GM13976 (cell line): Measurements from ENCODE around the gene KY.

Experiments
- DNase-seq: peaks from one replicate; pipeline ENCODE4 v3.0.0; 2012; ENCODE audit warnings: low spot score
- in situ Hi-C: fragments of 300-500 bp; cut with MboI; formaldehyde crosslinking; loops from one replicate; pipeline ENCODE4 v1.12.0; 2022; ENCODE audit warnings: low sequenced_read_pairs, mixed read lengths, inconsistent platforms; ENCODE audit not compliant: unreplicated experiment
- TF ChIP-seq, protein P1 (sequence below): IDR thresholded peaks from 2 replicates; pipeline ENCODE4 v1.5.1; 2012; ENCODE audit warnings: borderline replicate concordance, mild to moderate bottlenecking; ENCODE audit not compliant: insufficient read depth; ENCODE audit errors: extremely low read depth, missing control alignments, control extremely low read depth

The KY gene

DNA sequence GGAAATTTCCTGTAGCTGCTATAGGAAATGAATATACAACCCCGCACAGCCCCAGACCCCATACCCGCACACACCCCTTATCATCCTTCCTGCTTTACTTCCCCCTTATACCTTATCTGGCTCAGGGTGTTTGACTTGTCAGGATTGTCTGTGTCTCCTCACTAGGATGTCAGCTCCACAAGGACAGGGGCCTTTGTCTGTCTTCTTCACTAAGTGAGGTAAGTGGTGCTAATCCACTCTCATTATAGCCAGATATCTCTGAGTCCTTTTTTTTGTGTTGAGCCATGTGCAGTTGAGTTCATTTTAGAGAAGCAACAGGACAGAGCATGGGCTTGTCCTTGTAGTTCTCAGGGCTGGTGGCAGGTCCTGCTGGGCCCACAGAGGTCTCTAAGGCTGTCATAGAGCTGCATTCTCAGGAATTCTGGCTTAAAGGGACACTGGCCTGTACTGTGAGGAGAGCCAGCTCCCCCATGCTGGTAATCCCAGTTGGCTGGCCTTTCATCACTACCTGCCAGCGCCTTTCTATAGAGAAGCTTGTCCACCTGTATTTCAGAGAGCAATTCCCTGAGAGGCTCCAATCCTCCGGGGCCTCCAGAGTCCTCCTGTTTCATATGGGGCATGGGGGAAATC lies 9.0 kb downstream of the KY start:
- in situ Hi-C loops = no loop called here
- no peak for DNase-seq
- TF ChIP-seq, protein P1, sequence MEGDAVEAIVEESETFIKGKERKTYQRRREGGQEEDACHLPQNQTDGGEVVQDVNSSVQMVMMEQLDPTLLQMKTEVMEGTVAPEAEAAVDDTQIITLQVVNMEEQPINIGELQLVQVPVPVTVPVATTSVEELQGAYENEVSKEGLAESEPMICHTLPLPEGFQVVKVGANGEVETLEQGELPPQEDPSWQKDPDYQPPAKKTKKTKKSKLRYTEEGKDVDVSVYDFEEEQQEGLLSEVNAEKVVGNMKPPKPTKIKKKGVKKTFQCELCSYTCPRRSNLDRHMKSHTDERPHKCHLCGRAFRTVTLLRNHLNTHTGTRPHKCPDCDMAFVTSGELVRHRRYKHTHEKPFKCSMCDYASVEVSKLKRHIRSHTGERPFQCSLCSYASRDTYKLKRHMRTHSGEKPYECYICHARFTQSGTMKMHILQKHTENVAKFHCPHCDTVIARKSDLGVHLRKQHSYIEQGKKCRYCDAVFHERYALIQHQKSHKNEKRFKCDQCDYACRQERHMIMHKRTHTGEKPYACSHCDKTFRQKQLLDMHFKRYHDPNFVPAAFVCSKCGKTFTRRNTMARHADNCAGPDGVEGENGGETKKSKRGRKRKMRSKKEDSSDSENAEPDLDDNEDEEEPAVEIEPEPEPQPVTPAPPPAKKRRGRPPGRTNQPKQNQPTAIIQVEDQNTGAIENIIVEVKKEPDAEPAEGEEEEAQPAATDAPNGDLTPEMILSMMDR = no peak

DNA sequence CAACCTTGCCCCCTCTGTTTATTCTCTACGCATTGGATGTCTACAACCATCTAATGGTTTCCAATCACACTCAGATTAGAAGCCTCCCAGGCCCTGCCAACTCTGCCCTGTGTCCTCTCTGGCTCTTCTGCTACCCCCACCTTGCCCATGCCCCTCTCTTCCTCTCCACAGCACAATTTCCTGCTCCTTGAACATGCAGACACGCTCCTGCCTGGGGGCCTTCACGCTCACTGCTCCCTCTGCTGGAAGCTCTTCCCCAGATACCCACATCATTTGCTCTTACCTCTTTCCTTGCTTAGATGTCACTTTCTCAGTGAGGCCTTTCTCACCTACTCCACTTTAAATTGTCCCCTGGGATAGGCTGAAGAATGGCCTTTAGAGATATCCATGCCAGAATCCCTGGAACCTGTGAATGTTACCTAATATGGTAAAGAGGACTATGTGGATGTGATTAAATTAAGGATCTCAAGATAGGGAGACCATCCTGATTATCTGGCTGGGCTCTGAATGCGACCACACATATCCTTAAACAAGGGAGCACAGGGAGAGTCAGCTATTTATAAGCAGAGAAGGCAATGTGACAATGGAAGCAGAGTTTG lies 9.9 kb downstream of the KY start:
- TF ChIP-seq, protein P1 = peak; percentile 2
- DNase-seq = no peak
- in situ Hi-C loops = no loop called here

DNA sequence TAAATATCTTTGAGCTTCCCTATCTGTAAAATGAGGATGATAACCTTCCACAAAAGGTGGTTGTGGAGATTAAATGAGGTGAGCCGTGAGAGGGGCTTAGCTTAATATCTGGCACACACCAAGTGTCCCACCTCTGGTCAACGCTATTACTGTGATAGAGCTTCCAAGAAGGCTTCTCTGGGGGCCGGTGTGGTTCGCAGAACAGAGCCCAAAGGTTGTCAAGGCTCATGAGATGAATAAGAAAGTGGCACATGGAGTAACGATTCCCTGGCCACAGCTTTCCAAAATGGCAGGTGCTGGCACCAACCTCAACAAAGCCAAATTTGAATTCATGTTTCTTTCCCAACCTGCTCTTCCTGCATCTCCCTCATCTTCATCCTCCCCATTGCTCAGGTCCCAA lies 10.4 kb downstream of the KY start:
- in situ Hi-C loops = no loop called here
- TF ChIP-seq, protein P1 = no peak
- no peak for DNase-seq

DNA sequence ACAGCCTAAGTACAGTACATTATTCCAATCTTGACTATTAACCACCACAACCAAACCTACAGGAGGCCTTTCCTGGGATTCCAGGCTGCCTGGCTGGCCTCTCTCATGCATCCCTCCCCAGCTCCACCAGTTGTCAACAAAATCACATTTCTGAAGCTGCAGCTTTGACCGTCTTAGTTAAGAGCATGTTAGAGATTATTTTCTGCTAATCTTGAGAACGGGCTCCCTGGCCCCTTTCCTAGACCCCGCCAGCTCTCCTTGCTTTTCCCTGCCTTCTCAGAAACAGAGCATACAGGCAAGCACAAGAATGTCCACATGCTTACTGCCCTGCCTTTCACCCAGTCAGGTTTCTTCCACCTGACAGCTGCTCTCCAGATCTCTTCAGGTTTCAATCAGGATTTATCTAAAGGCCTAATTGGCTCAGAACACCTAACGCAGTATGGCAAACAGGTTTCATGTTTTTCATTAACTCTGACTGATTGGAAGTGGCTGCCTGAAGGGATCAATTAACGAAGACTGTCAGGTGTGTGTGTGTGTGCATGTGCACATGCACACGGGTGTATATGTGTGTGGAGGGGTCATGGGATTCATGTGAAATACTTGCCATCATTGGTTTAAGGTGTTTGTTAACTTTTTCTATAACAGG lies 12.3 kb downstream of the KY start:
- TF ChIP-seq, protein P1 = no peak
- no peak for DNase-seq

DNA sequence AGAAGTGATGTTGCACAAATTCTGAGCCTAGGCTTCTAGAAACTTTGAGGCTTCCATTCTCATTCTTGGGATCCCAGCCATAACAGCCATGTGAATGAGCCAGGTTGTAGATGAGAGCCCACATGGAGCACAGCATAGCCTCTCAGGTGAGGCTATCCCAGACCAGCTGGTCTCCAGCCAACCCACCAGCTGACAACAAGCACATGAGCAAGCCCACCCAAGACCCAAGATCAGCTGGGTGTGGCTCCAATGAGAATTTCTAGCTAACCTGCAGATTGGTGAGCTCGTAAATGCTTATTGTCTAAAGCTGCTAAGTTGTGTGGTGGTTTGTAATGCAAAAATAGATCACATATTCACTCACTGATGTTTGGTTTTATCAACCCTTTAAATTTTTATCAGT lies 14.4 kb downstream of the KY start:
- no peak for DNase-seq
- in situ Hi-C loops = no loop called here
- TF ChIP-seq, protein P1 = no peak

More for the DNA sequence above, 12.3 kb downstream of the KY start:
- in situ Hi-C loops = no loop called here

DNA sequence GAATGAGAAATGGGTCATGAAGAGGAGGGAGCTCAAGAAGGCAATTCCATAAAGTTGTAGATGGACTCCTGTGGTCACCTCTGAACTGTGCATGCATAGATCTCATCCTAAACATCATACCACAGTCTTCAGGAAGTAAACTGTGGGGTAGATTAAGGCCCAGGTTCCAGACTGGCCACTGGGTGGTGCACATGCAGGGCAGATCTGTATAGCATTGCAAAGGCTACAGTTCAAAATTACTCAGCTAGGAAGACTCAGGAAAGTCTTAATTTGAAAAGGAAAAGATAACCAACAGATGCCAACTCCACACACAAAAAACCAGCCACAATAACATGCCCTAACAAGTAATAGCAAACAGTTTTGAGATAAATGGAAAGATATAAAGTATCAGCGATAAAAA lies 20.3 kb downstream of the KY start:
- in situ Hi-C loops = no loop called here
- DNase-seq = no peak
- TF ChIP-seq, protein P1 = no peak
